GM19324 (cell line): ENCODE results near the gene FCN1.

Source experiments
- ATAC-seq: cut with Tn5 transposase; IDR thresholded peaks from one replicate; pipeline ENCODE4 v1.9.1; 2021; ENCODE audit warnings: mild to moderate bottlenecking, moderate library complexity; ENCODE audit not compliant: unreplicated experiment, low FRiP score

The FCN1 gene

GRCh38 chr9:134895567-134895907 is 22.2 kb downstream of the FCN1 start:
- ATAC-seq = no peak

- no peak for ATAC-seq
These were observed 22.6 kb downstream of the FCN1 start for GRCh38 chr9:134895097-134895496.

- ATAC-seq = no peak
These were observed 23.4 kb downstream of the FCN1 start for GRCh38 chr9:134894136-134894860.

GRCh38 chr9:134892820-134893420 is 24.8 kb downstream of the FCN1 start:
- ATAC-seq = no peak

GRCh38 chr9:134892221-134892620 is 25.5 kb downstream of the FCN1 start:
- no peak for ATAC-seq

- no peak for ATAC-seq
These were observed 26.0 kb downstream of the FCN1 start for GRCh38 chr9:134891713-134892112.

- no peak for ATAC-seq
These were observed 26.7 kb downstream of the FCN1 start for GRCh38 chr9:134891053-134891452.

GRCh38 chr9:134890155-134890495 is 27.6 kb downstream of the FCN1 start:
- ATAC-seq = no peak

- no peak for ATAC-seq
These were observed 28.1 kb downstream of the FCN1 start for GRCh38 chr9:134889386-134890154.

GRCh38 chr9:134888603-134889190 is 29.0 kb downstream of the FCN1 start:
- ATAC-seq = no peak

- ATAC-seq = no peak
These were observed 29.8 kb downstream of the FCN1 start for GRCh38 chr9:134887686-134888602.

- no peak for ATAC-seq
These were observed 30.5 kb downstream of the FCN1 start for GRCh38 chr9:134887219-134887618.

- no peak for ATAC-seq
These were observed 31.2 kb downstream of the FCN1 start for GRCh38 chr9:134886413-134886913.

GRCh38 chr9:134885679-134886412 is 31.9 kb downstream of the FCN1 start:
- no peak for ATAC-seq

GRCh38 chr9:134885001-134885678 is 32.6 kb downstream of the FCN1 start:
- no peak for ATAC-seq

GRCh38 chr9:134884492-134884891 is 33.2 kb downstream of the FCN1 start:
- ATAC-seq = no peak

- no peak for ATAC-seq
These were observed 34.5 kb downstream of the FCN1 start for GRCh38 chr9:134883040-134883782.

GRCh38 chr9:134882204-134882785 is 35.4 kb downstream of the FCN1 start:
- no peak for ATAC-seq
